ENCODE measurements around the gene WNK2. TPM values are rescaled to one million over a fixed set of nuclear protein-coding genes. Genes with fewer than 3 reads are reported as not detected.
A peak's percentile ranks its signal among the peaks of the same experiment; 100 is the strongest.

Gene WNK2
- total RNA-seq, 1 donor from 2014 or later = 336 TPM

- no peak for TF ChIP-seq CTCF (IDR thresholded peaks at IDR 0.05; ENCODE audit: partially characterized antibody, unreplicated experiment)
- peak overlapping the region; percentile 95 for H3K27ac Mint-ChIP-seq (ENCODE audit: unreplicated experiment)
Observed at GRCh38 chr9:93200449-93200742, 16.5 kb downstream of the WNK2 start.

GRCh38 chr9:93200989-93201334, 17.0 kb downstream of the WNK2 start:
- Mint-ChIP-seq H3K27me3 (ENCODE audit: unreplicated experiment) (peaks cover 17% of the 10 kb centered on the region), H3K4me1 (ENCODE audit: low read depth, unreplicated experiment) (peaks cover 60% of the 10 kb centered on the region), H3K36me3 (ENCODE audit: unreplicated experiment) (no peaks in the 10 kb centered on the region), H3K4me3 (ENCODE audit: unreplicated experiment) (peak overlapping the region; percentile 57), H3K27ac (ENCODE audit: unreplicated experiment) (peak overlapping the region; percentile 95), H3K9me3 (ENCODE audit: unreplicated experiment) (peaks cover 22% of the 10 kb centered on the region)
- TF ChIP-seq CTCF (IDR thresholded peaks at IDR 0.05; ENCODE audit: partially characterized antibody, unreplicated experiment) = no peak
- peak; percentile 58 for DNase-seq

More at GRCh38 chr9:93200449-93200742, 16.5 kb downstream of the WNK2 start:
- peaks cover 17% of the 10 kb centered on the region for H3K27me3 Mint-ChIP-seq (ENCODE audit: unreplicated experiment)
- no peaks in the 10 kb centered on the region for H3K36me3 Mint-ChIP-seq (ENCODE audit: unreplicated experiment)
- DNase-seq = no peak
- H3K9me3 Mint-ChIP-seq (ENCODE audit: unreplicated experiment) = peaks cover 21% of the 10 kb centered on the region
- peaks cover 57% of the 10 kb centered on the region for H3K4me1 Mint-ChIP-seq (ENCODE audit: low read depth, unreplicated experiment)
- peak overlapping the region; percentile 57 for H3K4me3 Mint-ChIP-seq (ENCODE audit: unreplicated experiment)

GRCh38 chr9:93203026-93203717, 19.2 kb downstream of the WNK2 start:
- no peak for DNase-seq
- no peak for TF ChIP-seq CTCF (IDR thresholded peaks at IDR 0.05; ENCODE audit: partially characterized antibody, unreplicated experiment)
- Mint-ChIP-seq H3K36me3 (ENCODE audit: unreplicated experiment) (no peaks in the 10 kb centered on the region), H3K4me1 (ENCODE audit: low read depth, unreplicated experiment) (peaks cover 68% of the 10 kb centered on the region), H3K4me3 (ENCODE audit: unreplicated experiment) (peak overlapping the region; percentile 66), H3K27ac (ENCODE audit: unreplicated experiment) (peak overlapping the region; percentile 93), H3K27me3 (ENCODE audit: unreplicated experiment) (peaks cover 21% of the 10 kb centered on the region), H3K9me3 (ENCODE audit: unreplicated experiment) (peaks cover 25% of the 10 kb centered on the region)

- no peak for TF ChIP-seq CTCF (IDR thresholded peaks at IDR 0.05; ENCODE audit: partially characterized antibody, unreplicated experiment)
- Mint-ChIP-seq H3K27me3 (ENCODE audit: unreplicated experiment) (peaks cover 27% of the 10 kb centered on the region), H3K36me3 (ENCODE audit: unreplicated experiment) (no peaks in the 10 kb centered on the region), H3K9me3 (ENCODE audit: unreplicated experiment) (peaks cover 31% of the 10 kb centered on the region), H3K4me1 (ENCODE audit: low read depth, unreplicated experiment) (peaks cover 75% of the 10 kb centered on the region), H3K27ac (ENCODE audit: unreplicated experiment) (peak overlapping the region; percentile 93), H3K4me3 (ENCODE audit: unreplicated experiment) (peak overlapping the region; percentile 66)
- no peak for DNase-seq
Observed at GRCh38 chr9:93203718-93204469, 20.0 kb downstream of the WNK2 start.

- Mint-ChIP-seq H3K9me3 (ENCODE audit: unreplicated experiment) (peaks cover 31% of the 10 kb centered on the region), H3K36me3 (ENCODE audit: unreplicated experiment) (no peaks in the 10 kb centered on the region), H3K27me3 (ENCODE audit: unreplicated experiment) (peaks cover 27% of the 10 kb centered on the region), H3K4me3 (ENCODE audit: unreplicated experiment) (peak overlapping the region; percentile 69), H3K27ac (ENCODE audit: unreplicated experiment) (peak overlapping the region; percentile 94), H3K4me1 (ENCODE audit: low read depth, unreplicated experiment) (peaks cover 79% of the 10 kb centered on the region)
- TF ChIP-seq CTCF (IDR thresholded peaks at IDR 0.05; ENCODE audit: partially characterized antibody, unreplicated experiment) = no peak
- no peak for DNase-seq
Observed at GRCh38 chr9:93204470-93205043, 20.6 kb downstream of the WNK2 start.
